ENCODE measurements around the gene YRDC.

- TF ChIP-seq, protein P1, sequence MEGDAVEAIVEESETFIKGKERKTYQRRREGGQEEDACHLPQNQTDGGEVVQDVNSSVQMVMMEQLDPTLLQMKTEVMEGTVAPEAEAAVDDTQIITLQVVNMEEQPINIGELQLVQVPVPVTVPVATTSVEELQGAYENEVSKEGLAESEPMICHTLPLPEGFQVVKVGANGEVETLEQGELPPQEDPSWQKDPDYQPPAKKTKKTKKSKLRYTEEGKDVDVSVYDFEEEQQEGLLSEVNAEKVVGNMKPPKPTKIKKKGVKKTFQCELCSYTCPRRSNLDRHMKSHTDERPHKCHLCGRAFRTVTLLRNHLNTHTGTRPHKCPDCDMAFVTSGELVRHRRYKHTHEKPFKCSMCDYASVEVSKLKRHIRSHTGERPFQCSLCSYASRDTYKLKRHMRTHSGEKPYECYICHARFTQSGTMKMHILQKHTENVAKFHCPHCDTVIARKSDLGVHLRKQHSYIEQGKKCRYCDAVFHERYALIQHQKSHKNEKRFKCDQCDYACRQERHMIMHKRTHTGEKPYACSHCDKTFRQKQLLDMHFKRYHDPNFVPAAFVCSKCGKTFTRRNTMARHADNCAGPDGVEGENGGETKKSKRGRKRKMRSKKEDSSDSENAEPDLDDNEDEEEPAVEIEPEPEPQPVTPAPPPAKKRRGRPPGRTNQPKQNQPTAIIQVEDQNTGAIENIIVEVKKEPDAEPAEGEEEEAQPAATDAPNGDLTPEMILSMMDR (conservative IDR thresholded peaks at IDR 0.05): no peak
- TF ChIP-seq ZFX (IDR thresholded peaks at IDR 0.05): no peak
Observed at GRCh38 chr1:37831109-37831508, 23.1 kb upstream of the YRDC start.
